ENCODE results near the gene RAF1. TPM values are rescaled to one million over a fixed set of nuclear protein-coding genes. Genes with fewer than 3 reads are reported as not detected.
"Not testable (repeated sequence)": the region's sequence is repeated elsewhere in the genome, so short reads cannot be mapped to it uniquely, and the experiment has no call there.

The RAF1 gene
- total RNA-seq, 4 donors from 2014 or later: 212 to 346 (median 246) TPM

- no peak overlapping the region for H3K27ac ChIP-seq
Observed at GRCh38 chr3:12675115-12675810, 11.3 kb upstream of the RAF1 start.

GRCh38 chr3:12673956-12674736 is 10.2 kb upstream of the RAF1 start:
- H3K4me3 ChIP-seq; H3K27me3 ChIP-seq; in situ Hi-C loops (cut with MboI; ENCODE audit: low sequenced_read_pairs in 4 of 4); ATAC-seq; H3K4me1 ChIP-seq; H3K27ac ChIP-seq; H3K36me3 ChIP-seq; DNase-seq; intact Hi-C loops (cut with DNase I; ENCODE audit: low total_unique reads); H3K9me3 ChIP-seq: not testable (repeated sequence)

More at GRCh38 chr3:12675115-12675810, 11.3 kb upstream of the RAF1 start:
- intact Hi-C loops (cut with DNase I; ENCODE audit: low total_unique reads): no loop called here
- TF ChIP-seq CTCF (IDR thresholded peaks at IDR 0.05 in 4 of 5, conservative IDR thresholded peaks at IDR 0.05 in 1 of 5) (no peak), POLR2A (IDR thresholded peaks at IDR 0.05) (no peak)
- no peaks in the 10 kb centered on the region for H3K36me3 ChIP-seq
- no peak for ATAC-seq
- in situ Hi-C loops (cut with MboI; ENCODE audit: low sequenced_read_pairs in 4 of 4): no loop called here
- no peak for DNase-seq
- H3K9me3 ChIP-seq: no peaks in the 10 kb centered on the region
- peaks cover 0 to 4% of the 10 kb centered on the region in 2 donors for H3K4me1 ChIP-seq
- no peaks in the 10 kb centered on the region for H3K27me3 ChIP-seq
- no peak overlapping the region for H3K4me3 ChIP-seq

- H3K4me3 ChIP-seq: no peak overlapping the region
- no peaks in the 10 kb centered on the region for H3K27me3 ChIP-seq
- no peaks in the 10 kb centered on the region for H3K4me1 ChIP-seq
- ATAC-seq (no peak), DNase-seq (no peak)
- H3K27ac ChIP-seq: no peak overlapping the region
- intact Hi-C loops (cut with DNase I; ENCODE audit: low total_unique reads): no loop called here
- H3K9me3 ChIP-seq: no peaks in the 10 kb centered on the region
- TF ChIP-seq CTCF (IDR thresholded peaks at IDR 0.05 in 4 of 5, conservative IDR thresholded peaks at IDR 0.05 in 1 of 5) (no peak), POLR2A (IDR thresholded peaks at IDR 0.05) (no peak)
- H3K36me3 ChIP-seq: no peaks in the 10 kb centered on the region
- in situ Hi-C loops (cut with MboI; ENCODE audit: low sequenced_read_pairs in 4 of 4): no loop called here
Observed at GRCh38 chr3:12671120-12671450, 7.2 kb upstream of the RAF1 start.

- H3K9me3 ChIP-seq: no peaks in the 10 kb centered on the region
- no peak overlapping the region for H3K27ac ChIP-seq
- no peaks in the 10 kb centered on the region for H3K27me3 ChIP-seq
- H3K36me3 ChIP-seq: no peaks in the 10 kb centered on the region
- no peak for DNase-seq
- TF ChIP-seq POLR2A (IDR thresholded peaks at IDR 0.05) (no peak), CTCF (IDR thresholded peaks at IDR 0.05 in 4 of 5, conservative IDR thresholded peaks at IDR 0.05 in 1 of 5) (no peak)
- no peak overlapping the region for H3K4me3 ChIP-seq
- intact Hi-C loops (cut with DNase I; ENCODE audit: low total_unique reads) (no loop called here), in situ Hi-C loops (cut with MboI; ENCODE audit: low sequenced_read_pairs in 4 of 4) (no loop called here)
- no peaks in the 10 kb centered on the region for H3K4me1 ChIP-seq
- no peak for ATAC-seq
Observed at GRCh38 chr3:12670365-12671119, 6.6 kb upstream of the RAF1 start.
